ENCODE results near the gene TOP3B.

- TF ChIP-seq CTCF (IDR thresholded peaks at IDR 0.05; ENCODE audit: low read depth, low read length, missing input control) (no peak), RAD21 (IDR thresholded peaks at IDR 0.05) (no peak), RXRA (IDR thresholded peaks at IDR 0.05) (no peak), MAX (IDR thresholded peaks at IDR 0.05) (no peak), JUND (IDR thresholded peaks at IDR 0.05) (no peak), ZBTB33 (IDR thresholded peaks at IDR 0.05) (no peak)
Observed at GRCh38 chr22:21907638-21908522, 74.7 kb downstream of the TOP3B start.

Data from liver (tissue), 3 donors.